ENCODE measurements around the gene NDUFAF3.

GRCh38 chr3:49007068-49007770, 14.7 kb upstream of the NDUFAF3 start, which contains the start of gene WDR6:
- peak in 2 of 3 experiments; percentile 23 to 41 for TF ChIP-seq CTCF (IDR thresholded peaks at IDR 0.05)
- peak; percentile 80 to 95 for TF ChIP-seq POLR2AphosphoS5 (IDR thresholded peaks at IDR 0.05; ENCODE audit: insufficient read depth in 1 of 2, low read depth in 1 of 2)
- peak in 1 of 2 donors; percentile 59 for TF ChIP-seq POLR2A (IDR thresholded peaks at IDR 0.05)

All from vagina (tissue), 2 donors.